Measurements from ENCODE around the gene ANKRD53.
"Not testable (repeated sequence)": the region's sequence is repeated elsewhere in the genome, so short reads cannot be mapped to it uniquely, and the experiment has no call there.

The ANKRD53 gene

DNA sequence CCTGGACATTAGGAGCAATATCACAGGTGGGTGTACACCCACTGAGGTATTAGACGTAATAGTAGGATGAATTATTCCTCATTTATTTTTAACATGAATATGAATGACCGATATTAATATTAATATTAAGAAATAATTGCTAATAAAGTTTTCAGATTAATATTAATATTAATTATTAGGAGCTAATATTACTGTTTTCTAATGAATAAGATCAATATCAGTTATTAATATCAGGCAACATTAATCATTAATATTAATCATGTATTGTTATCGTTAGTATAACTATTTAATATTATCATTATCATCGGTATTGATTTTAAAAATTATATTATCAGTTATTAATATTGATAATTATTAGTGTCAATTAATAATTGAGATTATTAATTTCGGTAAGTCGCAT, 41.6 kb downstream of the ANKRD53 start:
- DNase-seq = not testable (repeated sequence)

DNA sequence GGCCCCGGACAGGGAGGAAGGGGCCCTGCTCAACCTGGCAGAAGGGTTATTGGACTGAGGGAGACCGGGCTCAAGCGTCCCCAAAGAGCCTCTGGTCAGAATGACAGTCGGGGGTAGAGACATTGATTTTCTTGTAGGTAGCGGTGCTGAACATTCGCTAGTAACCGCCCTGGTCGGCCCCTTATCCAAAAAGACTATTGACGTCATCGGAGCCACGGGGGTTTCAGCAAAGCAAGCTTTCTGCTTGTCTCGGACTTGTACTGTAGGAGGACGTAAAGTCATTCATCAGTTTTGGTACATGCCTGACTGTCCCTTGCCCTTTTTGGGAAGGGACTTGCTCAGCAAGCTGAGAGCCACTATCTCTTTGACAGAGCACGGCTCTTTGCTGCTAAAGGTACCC, 43.0 kb downstream of the ANKRD53 start:
- not testable (repeated sequence) for DNase-seq

DNA sequence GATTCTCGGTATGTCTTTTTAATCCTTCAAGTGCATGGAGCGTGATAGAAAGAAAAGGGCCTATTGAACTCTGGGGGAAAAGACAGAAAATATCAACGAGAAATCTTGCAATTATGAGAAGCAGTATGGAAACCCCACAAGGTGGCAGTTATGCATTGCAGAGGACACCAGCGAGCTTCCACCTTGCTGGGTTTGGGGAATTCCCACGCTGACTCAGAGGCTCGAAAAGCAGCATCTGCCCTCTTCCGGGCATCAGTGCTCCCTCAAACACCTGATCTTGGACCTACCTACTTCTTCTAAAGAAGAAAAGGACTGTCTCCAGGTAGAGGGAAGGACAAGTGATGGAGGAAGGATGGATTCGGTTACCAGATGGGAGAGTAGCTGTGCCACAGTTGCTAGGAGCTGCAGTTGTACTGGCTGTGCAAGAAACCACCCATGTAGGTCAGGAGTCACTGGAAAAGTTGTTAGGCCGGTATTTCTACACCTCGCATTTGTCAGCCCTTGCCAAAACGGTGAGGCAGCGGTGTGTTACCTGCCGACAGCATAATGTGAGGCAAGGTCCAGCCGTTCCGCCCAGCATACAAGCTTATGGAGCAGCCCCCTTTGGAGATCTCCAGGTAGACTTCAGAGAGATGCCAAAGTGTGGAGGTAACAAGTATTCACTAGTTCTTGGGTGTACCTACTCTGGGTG, 45.3 kb downstream of the ANKRD53 start:
- peak; percentile 75 for DNase-seq

Data from activated CD4-positive, alpha-beta T cell treated with anti-CD3 and anti-CD28 coated beads, Interleukin-2, Interleukin-6, amounts not matched to agents 100 ng/mL and 50 ng/mL, durations not matched to agents 16 hours and 8 hours (primary cell).